HUES64 (cell line): ENCODE measurements around the gene PRAMEF18.
"Not testable (repeated sequence)": the region's sequence is repeated elsewhere in the genome, so short reads cannot be mapped to it uniquely, and the experiment has no call there.

Experiments used
- H3K27ac ChIP-seq: 2 replicates; pipeline ENCODE4 v1.7.0; 2013; ENCODE audit warnings: low read depth, low read length, inconsistent platforms
- H3K27me3 ChIP-seq: 2 replicates; pipeline ENCODE4 v1.6.1; 2013; ENCODE audit warnings: mild to moderate bottlenecking, low read length; ENCODE audit not compliant: insufficient read depth
- H3K36me3 ChIP-seq: 2 replicates; pipeline ENCODE4 v1.6.1; 2013; ENCODE audit warnings: mild to moderate bottlenecking, low read length; ENCODE audit not compliant: insufficient read depth
- H3K4me1 ChIP-seq: 2 replicates; pipeline ENCODE4 v1.6.1; 2013; ENCODE audit warnings: mild to moderate bottlenecking, low read length, moderate library complexity; ENCODE audit not compliant: insufficient read depth
- H3K4me3 ChIP-seq: 2 replicates; pipeline ENCODE4 v1.5.1; 2013; ENCODE audit warnings: mild to moderate bottlenecking, low read length, moderate library complexity
- H3K9ac ChIP-seq: 2 replicates; pipeline ENCODE4 v1.6.1; 2013; ENCODE audit warnings: mild to moderate bottlenecking, low read depth, low read length
- H3K9me3 ChIP-seq: 2 replicates; pipeline ENCODE4 v1.6.1; 2013; ENCODE audit warnings: low read depth, low read length; ENCODE audit not compliant: insufficient read depth
- WGBS: fragments of 150-250, 120-280 bp; methylation state at CpG from one replicate; pipeline ENCODE4 v1.1.7; 2013; ENCODE audit warnings: missing lambda C conversion rate; 5-methylcytosine and 5-hydroxymethylcytosine counted together

Gene PRAMEF18

GRCh38 chr1:13231061-13231750, 5.3 kb upstream of the PRAMEF18 start:
- not testable (repeated sequence) for H3K4me3 ChIP-seq, H3K27me3 ChIP-seq, H3K9ac ChIP-seq, H3K4me1 ChIP-seq, H3K36me3 ChIP-seq, H3K27ac ChIP-seq
- WGBS: 81% methylated on average over 7 of the region's 7 CpGs
- peaks cover 77% of the 10 kb centered on the region for H3K9me3 ChIP-seq

GRCh38 chr1:13230601-13231000, 4.6 kb upstream of the PRAMEF18 start:
- 82% methylated on average over 2 of the region's 2 CpGs for WGBS
- not testable (repeated sequence) for H3K9ac ChIP-seq, H3K4me1 ChIP-seq, H3K27me3 ChIP-seq, H3K27ac ChIP-seq, H3K4me3 ChIP-seq, H3K36me3 ChIP-seq
- H3K9me3 ChIP-seq: peaks cover 83% of the 10 kb centered on the region

GRCh38 chr1:13230096-13230495, 4.1 kb upstream of the PRAMEF18 start:
- not testable (repeated sequence) for H3K36me3 ChIP-seq, H3K27ac ChIP-seq, H3K4me1 ChIP-seq, H3K4me3 ChIP-seq, H3K9ac ChIP-seq, H3K27me3 ChIP-seq
- H3K9me3 ChIP-seq: peaks cover 85% of the 10 kb centered on the region
- WGBS: 83% methylated on average over 5 of the region's 5 CpGs

- H3K9me3 ChIP-seq: peaks cover 80% of the 10 kb centered on the region
- no peak overlapping the region for H3K4me3 ChIP-seq
- H3K36me3 ChIP-seq: no peaks in the 10 kb centered on the region
- no peak overlapping the region for H3K9ac ChIP-seq
- WGBS: 78% methylated on average over 7 of the region's 7 CpGs
- H3K27ac ChIP-seq: no peak overlapping the region
- H3K27me3 ChIP-seq: no peaks in the 10 kb centered on the region
- H3K4me1 ChIP-seq: no peaks in the 10 kb centered on the region
Measured at GRCh38 chr1:13228343-13228781, 2.4 kb upstream of the PRAMEF18 start.

- H3K36me3 ChIP-seq, H3K4me1 ChIP-seq, H3K9ac ChIP-seq, H3K27ac ChIP-seq, H3K4me3 ChIP-seq, H3K27me3 ChIP-seq: not testable (repeated sequence)
- 79% methylated on average over 8 of the region's 8 CpGs for WGBS
- H3K9me3 ChIP-seq: peaks cover 72% of the 10 kb centered on the region
Measured at GRCh38 chr1:13227271-13228055, 1.5 kb upstream of the PRAMEF18 start.

- Histone ChIP-seq H3K36me3 (no peaks in the 10 kb centered on the region), H3K27ac (no peak overlapping the region), H3K9ac (no peak overlapping the region), H3K27me3 (no peaks in the 10 kb centered on the region), H3K4me1 (no peaks in the 10 kb centered on the region), H3K9me3 (peaks cover 48% of the 10 kb centered on the region), H3K4me3 (no peak overlapping the region)
- 76% methylated on average over 5 of the region's 5 CpGs for WGBS
Measured at GRCh38 chr1:13224480-13225060, 1.4 kb downstream of the PRAMEF18 start.

GRCh38 chr1:13222788-13223187, 3.2 kb downstream of the PRAMEF18 start:
- not testable (repeated sequence) for H3K27me3 ChIP-seq, H3K36me3 ChIP-seq, H3K4me3 ChIP-seq, H3K9ac ChIP-seq, H3K27ac ChIP-seq, H3K4me1 ChIP-seq
- peaks cover 32% of the 10 kb centered on the region for H3K9me3 ChIP-seq
- WGBS: no CpG with 5 or more reads among the region's 4 CpGs

GRCh38 chr1:13219203-13219602, 6.8 kb downstream of the PRAMEF18 start:
- WGBS: no CpG with 5 or more reads among the region's 3 CpGs

GRCh38 chr1:13216619-13217018, 9.3 kb downstream of the PRAMEF18 start:
- H3K4me3 ChIP-seq: not testable (repeated sequence)
- no CpG with 5 or more reads among the region's 7 CpGs for WGBS

More at GRCh38 chr1:13219203-13219602, 6.8 kb downstream of the PRAMEF18 start:
- H3K4me1 ChIP-seq, H3K4me3 ChIP-seq, H3K27me3 ChIP-seq, H3K9ac ChIP-seq, H3K27ac ChIP-seq, H3K9me3 ChIP-seq, H3K36me3 ChIP-seq: not testable (repeated sequence)

GRCh38 chr1:13208712-13209111, 17.2 kb downstream of the PRAMEF18 start:
- H3K27ac ChIP-seq, H3K4me3 ChIP-seq, H3K36me3 ChIP-seq, H3K9ac ChIP-seq, H3K27me3 ChIP-seq, H3K4me1 ChIP-seq, H3K9me3 ChIP-seq: not testable (repeated sequence)
- WGBS: no CpG with 5 or more reads among the region's 9 CpGs

More at GRCh38 chr1:13216619-13217018, 9.3 kb downstream of the PRAMEF18 start:
- H3K27ac ChIP-seq, H3K9ac ChIP-seq, H3K27me3 ChIP-seq, H3K9me3 ChIP-seq, H3K36me3 ChIP-seq, H3K4me1 ChIP-seq: not testable (repeated sequence)

- not testable (repeated sequence) for H3K27me3 ChIP-seq, H3K9ac ChIP-seq, H3K36me3 ChIP-seq, H3K4me1 ChIP-seq, H3K27ac ChIP-seq, H3K4me3 ChIP-seq, H3K9me3 ChIP-seq
- no CpG with 5 or more reads among the region's 5 CpGs for WGBS
Measured at GRCh38 chr1:13201309-13201708, 24.6 kb downstream of the PRAMEF18 start, which contains the start of gene PRAMEF13. PRAMEF13 (minus strand) TSS chr1:13201409; CDS start chr1:13199589, 1,820 bp downstream.
